Fibroblast of lung (primary cell): ENCODE measurements around the gene CDK18. TPM values are rescaled to one million over a fixed set of nuclear protein-coding genes. Genes with fewer than 3 reads are reported as not detected.

Experiments used
- DNase-seq, 2 donors: peaks; one replicate each; pipeline versions ENCODE4 v3.0.0 to v3.0.0-alpha.2; 2010; ENCODE audit warnings: low read depth in 2 of 2
- H2AFZ ChIP-seq: 2 replicates; pipeline ENCODE4 v1.5.1; 2012; ENCODE audit warnings: low read length, control low read depth, inconsistent platforms
- H3K27ac ChIP-seq: 2 replicates; pipeline ENCODE4 v1.5.1; 2011; ENCODE audit warnings: low read length, control low read depth; ENCODE audit not compliant: insufficient read depth
- H3K27me3 ChIP-seq: 2 replicates; pipeline ENCODE4 v1.5.1; 2011; ENCODE audit warnings: mild to moderate bottlenecking, low read length; ENCODE audit not compliant: control insufficient read depth, insufficient read depth
- H3K36me3 ChIP-seq: 2 replicates; pipeline ENCODE4 v1.5.1; 2011; ENCODE audit warnings: low read length; ENCODE audit not compliant: control insufficient read depth, insufficient read depth
- H3K4me1 ChIP-seq: 2 replicates; pipeline ENCODE4 v1.5.1; 2011; ENCODE audit warnings: low read length; ENCODE audit not compliant: control insufficient read depth, insufficient read depth; ENCODE audit errors: extremely low read depth
- H3K4me2 ChIP-seq: 2 replicates; pipeline ENCODE4 v1.5.1; 2011; ENCODE audit warnings: low read length, control low read depth; ENCODE audit not compliant: insufficient read depth; ENCODE audit errors: extremely low read depth
- H3K4me3 ChIP-seq, 4 experiments: fragments of 200-600 bp in 1 of 4; sonication (generic) in 1 of 4; replicated peaks in 1 of 4; 2 replicates each; pipeline ENCODE4 v1.5.1; 2011 to 2016; ENCODE audit warnings: low read length in 4 of 4, low read depth in 3 of 4, mild to moderate bottlenecking in 3 of 4, control low read depth in 2 of 4, inconsistent platforms in 1 of 4, mixed read lengths in 1 of 4; ENCODE audit not compliant: insufficient read depth in 1 of 4; ENCODE audit errors: control extremely low read depth in 1 of 4
- H3K79me2 ChIP-seq: 2 replicates; pipeline ENCODE4 v1.5.1; 2012; ENCODE audit warnings: mild to moderate bottlenecking, low read length, inconsistent platforms; ENCODE audit not compliant: control insufficient read depth, insufficient read depth
- H3K9ac ChIP-seq: 2 replicates; pipeline ENCODE4 v1.5.1; 2011; ENCODE audit warnings: mild to moderate bottlenecking, low read length, control low read depth; ENCODE audit not compliant: insufficient read depth
- H3K9me3 ChIP-seq: 2 replicates; pipeline ENCODE4 v1.5.1; 2012; ENCODE audit warnings: low read depth, low read length; ENCODE audit not compliant: control insufficient read depth, insufficient read depth
- H4K20me1 ChIP-seq: 2 replicates; pipeline ENCODE4 v1.5.1; 2011; ENCODE audit warnings: low read length; ENCODE audit not compliant: control insufficient read depth, insufficient read depth; ENCODE audit errors: extremely low read depth
- CTCF ChIP-seq, 2 donors: IDR thresholded peaks in 1 of 2; conservative IDR thresholded peaks in 1 of 2; 1 replicate in 1 of 2; 2 replicates in 1 of 2; pipeline ENCODE4 v1.5.1; 2011 to 2012; ENCODE audit warnings: low read length in 2 of 2, control low read depth in 1 of 2, inconsistent platforms in 1 of 2, low read depth in 1 of 2, mild to moderate bottlenecking in 1 of 2
- EZH2 ChIP-seq: IDR thresholded peaks from 2 replicates; pipeline ENCODE4 v1.5.1; 2012; ENCODE audit warnings: low read length, control low read depth, mild to moderate bottlenecking; ENCODE audit errors: missing control alignments
- polyA plus RNA-seq, 2 donors: library from polyadenylated mRNA; depleted of rRNA in 1 of 2; stranded (reverse) in 1 of 2; unstranded in 1 of 2; fragments of >200 nt; gene quantifications; 2 replicates each; pipeline ENCODE4 v1.2.1, GENCODE V29; 2011 to 2012; ENCODE audit warnings: missing spikeins in 1 of 2
- total RNA-seq: library from RNA; depleted of rRNA; stranded (reverse); fragments of >200 nt; gene quantifications from 2 replicates; pipeline ENCODE4 v1.2.1, GENCODE V29; 2014

CDK18 gene
- total and polyA plus RNA-seq, 2 donors (not counting 1 experiment from before 2014, with no cell fraction given) = 0.33 to 2.1 TPM

- Histone ChIP-seq H3K27ac (no peak overlapping the region), H3K36me3 (no peaks in the 10 kb centered on the region), H2AFZ (no peak overlapping the region), H3K4me3 (no peak overlapping the region), H4K20me1 (no peaks in the 10 kb centered on the region), H3K9me3 (no peaks in the 10 kb centered on the region), H3K4me1 (peaks cover 4% of the 10 kb centered on the region), H3K79me2 (no peaks in the 10 kb centered on the region), H3K9ac (no peak overlapping the region), H3K27me3 (peaks cover 16% of the 10 kb centered on the region), H3K4me2 (no peak overlapping the region)
- DNase-seq = no peak
- TF ChIP-seq CTCF (conservative IDR thresholded peaks at IDR 0.05 in 1 of 2, IDR thresholded peaks at IDR 0.05 in 1 of 2; ENCODE audit: low read depth in 1 of 2, low read length in 2 of 2) (no peak), EZH2 (no peak)
Observed at GRCh38 chr1:205545991-205546390, 41.5 kb downstream of the CDK18 start.

- no peak for DNase-seq
- no peaks in the 10 kb centered on the region for H4K20me1 ChIP-seq
- no peak overlapping the region for H3K4me2 ChIP-seq
- H3K79me2 ChIP-seq = no peaks in the 10 kb centered on the region
- no peak overlapping the region for H2AFZ ChIP-seq
- TF ChIP-seq CTCF (conservative IDR thresholded peaks at IDR 0.05 in 1 of 2, IDR thresholded peaks at IDR 0.05 in 1 of 2; ENCODE audit: low read depth in 1 of 2, low read length in 2 of 2) = no peak
- no peak overlapping the region for H3K4me3 ChIP-seq
- H3K36me3 ChIP-seq = no peaks in the 10 kb centered on the region
- no peaks in the 10 kb centered on the region for H3K9me3 ChIP-seq
- peaks cover 4% of the 10 kb centered on the region for H3K4me1 ChIP-seq
- H3K27me3 ChIP-seq = peaks cover 12% of the 10 kb centered on the region
- no peak overlapping the region for H3K9ac ChIP-seq
- no peak overlapping the region for H3K27ac ChIP-seq
Observed at GRCh38 chr1:205546541-205546940, 42.1 kb downstream of the CDK18 start.

- Histone ChIP-seq H3K27me3 (peaks cover 8% of the 10 kb centered on the region), H3K4me1 (peaks cover 2% of the 10 kb centered on the region), H4K20me1 (no peaks in the 10 kb centered on the region), H2AFZ (no peak overlapping the region), H3K79me2 (no peaks in the 10 kb centered on the region), H3K4me3 (no peak overlapping the region), H3K9me3 (no peaks in the 10 kb centered on the region), H3K9ac (no peak overlapping the region), H3K36me3 (no peaks in the 10 kb centered on the region), H3K27ac (no peak overlapping the region), H3K4me2 (no peak overlapping the region)
- DNase-seq = no peak
- TF ChIP-seq EZH2 (peak; percentile 23), CTCF (conservative IDR thresholded peaks at IDR 0.05 in 1 of 2, IDR thresholded peaks at IDR 0.05 in 1 of 2; ENCODE audit: low read depth in 1 of 2, low read length in 2 of 2) (no peak)
Observed at GRCh38 chr1:205547936-205548827, 43.7 kb downstream of the CDK18 start.
